Endometrial microvascular endothelial cells (primary cell): Measurements from ENCODE around the gene TP53I3. TPM values are rescaled to one million over a fixed set of nuclear protein-coding genes. Genes with fewer than 3 reads are reported as not detected.
"Not testable (repeated sequence)": the region's sequence is repeated elsewhere in the genome, so short reads cannot be mapped to it uniquely, and the experiment has no call there.

Experiments
- in situ Hi-C: cut with HindIII; loops from 2 replicates; pipeline ENCODE4 v1.10.0; 2017; ENCODE audit warnings: low sequenced_read_pairs, low pct_unique_long_range_greater_than_20kb; ENCODE audit errors: inconsistent ontology term
- total RNA-seq: library from RNA; depleted of rRNA; stranded (reverse); fragments of >200 nt; gene quantifications from one replicate; pipeline ENCODE4 v1.2.3, GENCODE V29; 2015; ENCODE audit errors: inconsistent ontology term

The TP53I3 gene
- total RNA-seq, 1 donor from 2014 or later = 120 TPM

DNA sequence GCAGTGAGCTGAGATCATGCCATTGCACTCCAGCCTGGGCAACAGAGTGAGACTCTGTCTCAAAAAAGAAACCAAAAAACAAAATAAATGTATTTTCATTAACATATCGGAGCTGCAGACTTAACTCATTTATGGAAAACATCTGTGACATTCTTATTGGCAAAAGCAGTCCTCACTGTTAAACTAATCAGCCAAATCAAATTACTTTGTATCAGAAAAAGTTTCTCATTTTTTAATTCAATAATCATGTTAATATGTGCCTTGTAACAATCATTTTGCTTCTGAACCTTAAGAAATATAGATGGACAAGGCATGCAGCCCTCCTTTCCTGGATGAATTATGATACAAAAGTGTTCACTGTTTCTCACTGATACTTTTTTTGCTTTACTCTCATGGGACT is 18.0 kb upstream of the TP53I3 start:
- in situ Hi-C loops = no loop called here

DNA sequence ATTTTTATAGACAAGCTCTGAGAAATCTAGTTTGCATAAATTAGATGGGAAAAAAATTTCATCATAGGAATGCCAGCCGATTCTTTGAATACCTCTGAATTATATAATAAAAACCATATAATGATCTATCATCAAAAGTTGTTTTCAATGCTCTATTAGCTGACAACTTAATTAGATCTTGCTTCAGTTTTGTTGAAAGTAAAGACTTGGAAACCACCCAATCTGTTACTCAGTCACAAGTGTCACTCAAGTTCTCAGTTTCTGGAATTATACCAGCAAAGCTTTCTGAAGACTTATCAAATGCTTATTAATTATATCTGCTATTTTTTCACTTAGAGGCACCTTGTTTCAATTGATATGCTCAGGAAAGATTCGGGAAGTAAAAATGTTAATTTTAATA is 17.4 kb upstream of the TP53I3 start:
- in situ Hi-C loops = no loop called here

- in situ Hi-C loops = not testable (repeated sequence)
Measured at GRCh38 chr2:24100732-24101131, 16.1 kb upstream of the TP53I3 start.

DNA sequence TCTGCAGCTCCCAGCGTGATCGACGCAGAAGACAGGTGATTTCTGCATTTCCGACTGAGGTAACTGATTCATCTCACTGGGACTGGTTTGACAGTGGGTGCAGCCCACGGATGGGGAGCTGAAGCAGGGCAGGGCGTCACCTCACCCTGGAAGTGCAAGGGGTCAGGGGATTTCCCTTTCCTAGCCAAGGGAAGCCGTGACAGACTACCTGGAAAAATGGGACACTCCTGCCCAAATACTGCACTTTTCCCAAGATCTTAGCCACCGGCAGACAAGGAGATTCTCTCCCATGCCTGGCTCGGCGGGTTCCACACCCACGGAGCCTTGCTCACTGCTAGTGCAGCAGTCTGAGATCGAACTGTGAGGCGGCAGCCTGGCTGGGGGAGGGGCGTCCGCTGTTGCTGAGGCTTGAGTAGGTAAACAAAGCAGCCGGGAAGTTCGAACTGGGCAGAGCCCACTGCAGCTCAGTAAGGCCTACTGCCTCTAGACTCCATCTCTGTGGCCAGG is 10.6 kb upstream of the TP53I3 start:
- in situ Hi-C loops = not testable (repeated sequence)

DNA sequence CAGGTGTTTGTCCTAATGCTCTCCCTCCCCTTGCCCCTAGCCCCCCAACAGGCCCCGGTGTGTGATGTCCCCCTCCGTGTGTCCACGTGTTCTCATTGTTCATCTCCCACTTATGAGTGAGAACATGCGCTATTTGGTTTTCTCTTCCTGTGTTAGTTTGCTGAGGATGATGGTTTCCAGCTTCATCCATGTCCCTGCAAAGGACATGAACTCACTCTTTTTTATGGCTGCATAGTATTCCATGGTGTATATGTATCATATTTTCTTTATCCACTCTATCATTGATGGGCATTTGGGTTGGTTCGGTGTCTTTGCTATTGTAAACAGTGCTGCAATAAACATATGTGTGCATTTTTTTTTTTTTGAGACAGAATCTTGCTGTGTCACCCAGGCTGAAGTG is 8.6 kb upstream of the TP53I3 start:
- in situ Hi-C loops = not testable (repeated sequence)

- in situ Hi-C loops = no loop called here
Measured at GRCh38 chr2:24088821-24089359, 4.3 kb upstream of the TP53I3 start.

DNA sequence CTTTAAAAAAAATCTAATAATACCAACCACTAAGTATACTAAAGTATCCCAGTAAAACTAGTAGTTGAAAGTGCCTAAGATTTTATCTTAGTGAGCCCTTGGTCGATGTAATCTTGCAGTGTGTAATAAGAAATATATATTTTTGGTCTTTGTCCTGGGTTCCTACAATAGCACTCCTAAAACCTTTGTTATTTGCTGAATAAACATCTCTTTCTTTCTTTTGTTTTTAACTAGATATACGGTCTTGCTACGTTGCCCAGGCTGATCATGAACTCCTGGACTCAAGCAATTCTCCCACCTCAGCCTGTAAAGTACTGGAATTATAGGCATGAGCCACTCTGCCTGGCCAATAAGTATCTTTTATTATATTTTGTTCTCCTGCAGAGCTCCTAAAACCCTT is 2.4 kb upstream of the TP53I3 start:
- in situ Hi-C loops = no loop called here

DNA sequence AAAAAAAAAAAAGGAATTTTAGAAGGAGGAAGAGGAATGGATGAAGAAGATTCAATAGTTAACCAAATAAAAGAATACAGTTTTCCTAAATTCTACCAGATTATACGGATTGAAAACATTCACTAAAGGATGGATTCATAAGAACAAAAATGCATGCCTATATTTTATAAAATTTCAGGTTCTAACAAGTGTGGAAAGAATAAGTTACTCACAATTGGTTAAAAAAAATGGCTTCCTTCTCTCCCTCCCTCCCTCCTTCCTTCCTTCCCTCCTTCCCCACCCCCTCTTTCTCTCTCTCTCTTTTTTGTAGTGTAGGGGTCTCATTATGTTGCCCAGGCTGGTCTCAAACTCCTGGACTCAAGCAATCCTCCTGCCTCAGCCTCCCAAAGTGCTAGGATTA is 1.6 kb upstream of the TP53I3 start:
- in situ Hi-C loops = no loop called here

DNA sequence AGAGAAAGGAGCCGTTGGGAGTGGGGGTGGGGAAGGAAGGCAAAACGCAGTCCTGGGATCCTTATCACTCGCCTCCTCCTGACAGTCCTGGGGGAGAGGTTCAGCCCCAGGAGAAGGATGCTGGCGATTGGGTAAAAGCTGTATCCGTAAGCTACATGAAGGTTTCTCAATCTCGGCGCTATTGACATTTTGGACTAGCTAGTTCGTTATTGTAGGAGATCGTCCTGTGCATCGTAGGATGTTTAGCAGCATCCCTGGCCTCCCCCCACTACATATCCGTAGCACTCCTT is 511 bp upstream of the TP53I3 start:
- in situ Hi-C loops = no loop called here

GRCh38 chr2:24083567-24084385 is 858 bp downstream of the TP53I3 start:
- in situ Hi-C loops = no loop called here

GRCh38 chr2:24082787-24083566 is 1.7 kb downstream of the TP53I3 start:
- in situ Hi-C loops = no loop called here

GRCh38 chr2:24080701-24081100 is 3.9 kb downstream of the TP53I3 start:
- in situ Hi-C loops = no loop called here

DNA sequence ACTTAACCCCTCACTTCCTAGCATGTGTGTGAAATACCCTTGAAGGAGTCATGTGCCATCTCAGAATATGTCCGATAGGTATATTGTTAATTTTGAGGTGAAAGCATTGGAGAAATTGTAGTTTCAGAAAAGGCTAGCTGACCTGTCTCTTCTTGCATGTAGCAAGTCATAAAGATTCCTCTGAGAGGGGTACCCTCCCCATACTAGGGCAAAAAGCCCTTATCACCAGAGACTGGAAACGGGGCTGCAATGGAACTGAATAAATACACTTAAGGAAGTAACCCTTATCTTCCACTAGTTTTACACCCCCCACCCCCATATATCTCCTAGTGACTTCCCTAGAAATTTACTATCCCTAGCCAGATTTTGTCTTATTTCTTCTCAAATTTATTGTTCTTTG is 6.8 kb downstream of the TP53I3 start:
- in situ Hi-C loops = no loop called here

- in situ Hi-C loops = no loop called here
Measured at GRCh38 chr2:24077535-24077877, 7.1 kb downstream of the TP53I3 start.

- in situ Hi-C loops = no loop called here
Measured at GRCh38 chr2:24076849-24077534, 7.6 kb downstream of the TP53I3 start.

DNA sequence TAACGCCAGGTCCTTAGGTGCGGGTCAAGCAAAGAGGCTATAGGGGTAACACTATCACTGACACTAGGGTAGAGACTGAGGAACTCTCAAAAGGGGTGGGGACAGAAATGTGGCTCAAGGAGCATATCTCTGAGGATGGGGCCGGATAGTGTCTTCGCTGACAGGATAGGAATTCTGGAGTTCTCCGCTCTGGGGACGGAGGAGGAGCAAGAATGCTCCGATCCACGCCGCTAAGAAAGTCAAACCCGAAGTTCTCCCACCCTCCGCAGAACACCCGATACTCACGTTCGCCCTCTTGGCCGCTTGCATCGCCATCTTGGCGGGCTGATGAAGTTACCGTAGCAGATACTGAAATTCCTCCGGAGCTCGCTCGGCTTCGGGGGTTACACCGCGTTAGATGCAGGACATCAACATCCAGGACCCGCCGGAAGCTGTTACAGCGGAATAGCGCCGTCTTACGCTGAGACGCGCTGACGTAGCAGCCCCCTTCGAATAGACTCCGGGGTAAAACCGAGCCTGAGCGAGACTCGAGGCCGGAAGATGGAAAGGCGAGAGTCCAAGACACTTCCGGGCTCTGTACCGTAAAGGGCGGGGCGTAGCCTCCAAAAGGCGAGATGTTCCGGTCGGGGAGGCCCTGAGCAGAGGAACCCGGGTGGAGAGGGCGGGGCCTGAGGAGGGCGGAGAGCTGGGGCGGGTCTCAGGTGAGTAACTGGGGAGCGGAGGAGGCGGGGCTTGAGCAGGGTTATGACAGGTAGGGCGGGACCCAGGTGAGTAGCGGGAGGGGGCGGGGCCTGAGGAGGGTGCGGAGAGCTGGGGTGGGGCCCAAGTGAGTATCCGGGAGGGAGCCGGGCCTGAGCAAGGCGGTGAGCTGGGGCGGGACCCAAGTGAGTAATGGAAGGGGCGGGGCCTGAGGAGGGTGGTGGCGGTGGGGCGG is 8.5 kb downstream of the TP53I3 start, which contains the start of gene SF3B6:
TSS of gene SF3B6 (minus strand) at position 412 of the 934 bp plus-strand sequence. CDS start at position 315, 97 bp downstream.
- in situ Hi-C loops = no loop called here

- in situ Hi-C loops = no loop called here
Measured at GRCh38 chr2:24075259-24075658, 9.4 kb downstream of the TP53I3 start.

- in situ Hi-C loops = no loop called here
Measured at GRCh38 chr2:24073816-24074215, 10.8 kb downstream of the TP53I3 start.
